H1 (cell line): ENCODE results near the gene APOL6. TPM values are rescaled to one million over a fixed set of nuclear protein-coding genes. Genes with fewer than 3 reads are reported as not detected.
A peak's percentile ranks its signal among the peaks of the same experiment; 100 is the strongest.

Source experiments
- CTCF ChIA-PET: fragments of 300-600 bp; sonication (Branson Sonifier 250); formaldehyde crosslinking; loops from one replicate; lab custom pipeline; 2021; ENCODE audit not compliant: partially characterized antibody; lab: Charles Lee
- POLR2A ChIA-PET: fragments of 300-600 bp; sonication (Branson Sonifier 250); formaldehyde crosslinking; loops from one replicate; lab custom pipeline; 2021; ENCODE audit warnings: inconsistent platforms; ENCODE audit not compliant: partially characterized antibody; lab: Charles Lee
- DNase-seq, 2 experiments: peaks; one replicate each; pipeline versions ENCODE4 v3.0.0 to v3.0.0-alpha.2; 2010 to 2022; ENCODE audit warnings: low spot score in 2 of 2, low read depth in 1 of 2, mixed read lengths in 1 of 2
- FAIRE-seq: peaks from 2 replicates; lab custom pipeline; 2011; peaks lifted over from hg19 to GRCh38; lab: Jason Lieb, UNC
- H2AFZ ChIP-seq: 2 replicates; pipeline ENCODE4 v1.8.1; 2012; ENCODE audit warnings: low read length, inconsistent platforms
- H2AK5ac ChIP-seq: 2 replicates; pipeline ENCODE4 v1.6.1; 2013; ENCODE audit warnings: low read depth, low read length
- H2BK120ac ChIP-seq: replicated peaks from 2 replicates; pipeline ENCODE3; 2013; ENCODE audit warnings: low read depth, low read length, inconsistent platforms
- H2BK12ac ChIP-seq: 2 replicates; pipeline ENCODE4 v1.6.1; 2013; ENCODE audit warnings: low read depth, low read length
- H2BK15ac ChIP-seq: 2 replicates; pipeline ENCODE4 v1.6.1; 2013; ENCODE audit warnings: low read length
- H2BK20ac ChIP-seq: 2 replicates; pipeline ENCODE4 v1.6.1; 2013; ENCODE audit warnings: low read length
- H2BK5ac ChIP-seq: 2 replicates; pipeline ENCODE4 v1.6.1; 2013; ENCODE audit warnings: low read depth, low read length
- H3K14ac ChIP-seq: 2 replicates; pipeline ENCODE4 v1.6.1; 2013; ENCODE audit warnings: inconsistent platforms; ENCODE audit not compliant: insufficient read length
- H3K18ac ChIP-seq: 2 replicates; pipeline ENCODE4 v1.6.1; 2013; ENCODE audit warnings: low read length; ENCODE audit errors: extremely low read depth
- H3K23ac ChIP-seq: 2 replicates; pipeline ENCODE4 v1.6.1; 2013; ENCODE audit warnings: inconsistent platforms; ENCODE audit not compliant: insufficient read length
- H3K23me2 ChIP-seq: 2 replicates; pipeline ENCODE4 v1.6.1; 2013; ENCODE audit warnings: low read depth, low read length
- H3K27ac ChIP-seq: 2 replicates; pipeline ENCODE4 v1.6.1; 2011; ENCODE audit warnings: low read depth, low read length, inconsistent platforms
- H3K27me3 ChIP-seq, 4 experiments: replicated peaks in 1 of 4; 1 replicate in 1 of 4; 2 replicates in 3 of 4; pipeline versions ENCODE4 v1.6.1 to v1.8.1; 2011 to 2013; ENCODE audit warnings: low read length in 3 of 4, mild to moderate bottlenecking in 3 of 4, inconsistent platforms in 2 of 4, mixed read lengths in 2 of 4, moderate library complexity in 1 of 4; ENCODE audit not compliant: control insufficient read depth in 3 of 4, insufficient read depth in 3 of 4; ENCODE audit errors: extremely low read depth in 1 of 4
- H3K36me3 ChIP-seq, 4 experiments: 2 replicates each; pipeline versions ENCODE4 v1.6.1 to v1.8.1; 2011 to 2013; ENCODE audit warnings: mild to moderate bottlenecking in 4 of 4, low read length in 3 of 4, moderate library complexity in 2 of 4, control low read depth in 1 of 4, inconsistent platforms in 1 of 4; ENCODE audit not compliant: insufficient read depth in 4 of 4, control insufficient read depth in 2 of 4
- H3K4ac ChIP-seq: replicated peaks from 2 replicates; pipeline ENCODE3; 2013; ENCODE audit warnings: low read length, low read depth, mixed read lengths, inconsistent platforms; ENCODE audit not compliant: insufficient read length
- H3K4me1 ChIP-seq, 4 experiments: replicated peaks in 1 of 4; 1 replicate in 1 of 4; 2 replicates in 3 of 4; pipeline versions ENCODE4 v1.6.1 to v1.8.1; 2011 to 2013; ENCODE audit warnings: low read length in 3 of 4, inconsistent platforms in 2 of 4, mixed read lengths in 1 of 4; ENCODE audit not compliant: insufficient read depth in 4 of 4, control insufficient read depth in 3 of 4
- H3K4me2 ChIP-seq, 2 experiments: 2 replicates each; pipeline versions ENCODE4 v1.6.1 to v1.8.1; 2011 to 2013; ENCODE audit warnings: low read depth in 2 of 2, low read length in 2 of 2, control low read depth in 1 of 2, inconsistent platforms in 1 of 2, mild to moderate bottlenecking in 1 of 2; ENCODE audit not compliant: insufficient read depth in 1 of 2
- H3K4me3 ChIP-seq, 4 experiments: fragments of 200-600, 300-600 bp in 1 of 4; sonication (generic), shearing (Covaris generic), sonication (Bioruptor Twin) in 1 of 4; 2 replicates each; pipeline versions ENCODE4 v1.5.1 to v1.8.1; 2011 to 2016; ENCODE audit warnings: low read length in 4 of 4, low read depth in 3 of 4, control low read depth in 2 of 4, inconsistent platforms in 2 of 4, mild to moderate bottlenecking in 2 of 4, mixed read lengths in 1 of 4, moderate library complexity in 1 of 4; ENCODE audit not compliant: insufficient read depth in 2 of 4; ENCODE audit errors: extremely low read depth in 1 of 4
- H3K56ac ChIP-seq: replicated peaks from 2 replicates; pipeline ENCODE3; 2013; ENCODE audit warnings: low read depth, mild to moderate bottlenecking, mixed read lengths, low read length, inconsistent platforms; ENCODE audit not compliant: insufficient read length
- H3K79me1 ChIP-seq: 2 replicates; pipeline ENCODE4 v1.6.1; 2013; ENCODE audit warnings: low read depth, low read length, control low read depth
- H3K79me2 ChIP-seq, 2 experiments: 2 replicates each; pipeline versions ENCODE4 v1.6.1 to v1.8.1; 2012 to 2013; ENCODE audit warnings: low read length in 2 of 2, mild to moderate bottlenecking in 2 of 2, inconsistent platforms in 1 of 2; ENCODE audit not compliant: insufficient read depth in 2 of 2, control insufficient read depth in 1 of 2
- H3K9ac ChIP-seq, 4 experiments: replicated peaks in 1 of 4; 1 replicate in 1 of 4; 2 replicates in 3 of 4; pipeline versions ENCODE4 v1.6.1 to v1.8.1; 2011 to 2013; ENCODE audit warnings: low read depth in 3 of 4, low read length in 3 of 4, control low read depth in 2 of 4, mild to moderate bottlenecking in 2 of 4, moderate library complexity in 2 of 4, inconsistent platforms in 1 of 4; ENCODE audit errors: extremely low read depth in 1 of 4
- H3K9me3 ChIP-seq, 2 experiments: 2 replicates each; pipeline versions ENCODE4 v1.6.1 to v1.8.1; 2012 to 2013; ENCODE audit warnings: mild to moderate bottlenecking in 2 of 2, moderate library complexity in 2 of 2, control low read depth in 1 of 2, inconsistent platforms in 1 of 2, low read depth in 1 of 2, low read length in 1 of 2, mixed read lengths in 1 of 2; ENCODE audit not compliant: insufficient read depth in 2 of 2
- H4K20me1 ChIP-seq, 2 experiments: replicated peaks in 1 of 2; 2 replicates each; pipeline versions ENCODE3 to v1.8.1; 2011 to 2013; ENCODE audit warnings: inconsistent platforms in 2 of 2, low read length in 2 of 2, mild to moderate bottlenecking in 1 of 2; ENCODE audit not compliant: insufficient read depth in 2 of 2, control insufficient read depth in 1 of 2
- H4K5ac ChIP-seq: 2 replicates; pipeline ENCODE4 v1.6.1; 2013; ENCODE audit warnings: low read length, low read depth, mixed read lengths, inconsistent platforms; ENCODE audit not compliant: insufficient read length
- H4K8ac ChIP-seq: 2 replicates; pipeline ENCODE4 v1.8.0; 2013; ENCODE audit warnings: mild to moderate bottlenecking, moderate library complexity, low read length, inconsistent platforms; ENCODE audit not compliant: insufficient read depth; ENCODE audit errors: extremely low read depth
- H4K91ac ChIP-seq: replicated peaks from 2 replicates; pipeline ENCODE3; 2013; ENCODE audit warnings: low read length, mixed read lengths, inconsistent platforms; ENCODE audit not compliant: insufficient read length
- GABPA ChIP-seq: IDR thresholded peaks from 2 replicates; pipeline ENCODE4 v1.6.1; 2011; ENCODE audit warnings: mild to moderate bottlenecking, low read length, moderate library complexity, borderline replicate concordance; ENCODE audit not compliant: insufficient read depth
- ZNF274 ChIP-seq: IDR thresholded peaks from 2 replicates; pipeline ENCODE4 v1.7.0; 2012; ENCODE audit warnings: low read length, borderline replicate concordance; ENCODE audit errors: extremely low read depth
- WGBS, 2 experiments: shearing (Covaris generic) in 1 of 2; methylation state at CpG; one replicate each; pipeline versions ENCODE4 v1.1.6 to v1.1.7; 2013 to 2015; ENCODE audit warnings: low lambda C conversion rate in 2 of 2, mixed read lengths in 2 of 2, inconsistent platforms in 1 of 2, low coverage in 1 of 2, missing lambda C conversion rate in 1 of 2; ENCODE audit not compliant: insufficient replicate concordance in 2 of 2, insufficient coverage in 1 of 2, insufficient read length in 1 of 2; ENCODE audit errors: extremely low coverage in 1 of 2, missing lambda C conversion rate in 1 of 2; 5-methylcytosine and 5-hydroxymethylcytosine counted together
- polyA plus RNA-seq, 7 experiments: library from polyadenylated mRNA; depleted of rRNA in 3 of 7; stranded (reverse) in 5 of 7; unstranded in 2 of 7; fragments of >200 nt in 5 of 7; fragments of 200-250 nt in 2 of 7; gene quantifications; 1 replicate in 5 of 7; 2 replicates in 1 of 7; 4 replicates in 1 of 7; pipeline versions ENCODE4 v1.2.1 to v1.2.3, GENCODE V29; 2011 to 2013; ENCODE audit warnings: missing spikeins in 2 of 7, mixed read lengths in 2 of 7
- total RNA-seq: library from RNA; stranded (reverse); fragmentation: NEBNext Ultra II Directional; extraction: Animal tissue kit (Norgen Biotek cat#: 25700); gene quantifications from 2 replicates; pipeline ENCODE4 v1.2.1, GENCODE V29; 2021

The APOL6 gene
- total and polyA plus RNA-seq, 2 of the 8 experiments (the other 6 are each of a cell fraction or from before 2014, with no cell fraction given), result 0.06 to 0.13 TPM

GRCh38 chr22:35633520-35633919, 14.7 kb upstream of the APOL6 start:
- Histone ChIP-seq H2BK5ac (peak overlapping the region; percentile 93), H3K36me3 (no peaks in the 10 kb centered on the region; a peak in 1 of 8 replicates), H3K27me3 (peaks cover 0 to 2% (median 0%) of the 10 kb centered on the region in 4 experiments; a peak in 1 of 7 replicates), H2BK120ac (no peak overlapping the region), H3K9ac (peak overlapping the region in 1 of 4 experiments; percentile 37; a peak in 2 of 7 replicates), H2BK15ac (peak overlapping the region; percentile 99; the same call in 1 of the 2 replicates), H4K20me1 (peaks cover 0 to 3% of the 10 kb centered on the region in 2 experiments), H3K4me1 (peaks cover 0 to 15% (median 6%) of the 10 kb centered on the region in 4 experiments; a peak in 5 of 7 replicates), H3K23me2 (peaks cover 4% of the 10 kb centered on the region), H3K56ac (peak overlapping the region; percentile 90), H3K4me3 (no peak overlapping the region), H3K9me3 (no peaks in the 10 kb centered on the region), H3K27ac (no peak overlapping the region), H3K18ac (peak overlapping the region; percentile 75; the same call in 1 of the 2 replicates), H4K8ac (no peak overlapping the region; the same call in 1 of the 2 replicates), H3K14ac (no peak overlapping the region), H2AFZ (no peak overlapping the region), H3K79me1 (no peaks in the 10 kb centered on the region), H4K91ac (peak overlapping the region; percentile 92), H3K23ac (peak overlapping the region; percentile 20), H3K4me2 (no peak overlapping the region), H2AK5ac (peak overlapping the region; percentile 100), H4K5ac (no peak overlapping the region), H2BK20ac (peak overlapping the region; percentile 83; the same call in 1 of the 2 replicates), H3K4ac (peak overlapping the region; percentile 79), H3K79me2 (no peaks in the 10 kb centered on the region), H2BK12ac (peak overlapping the region; percentile 100)
- DNase-seq (no peak), FAIRE-seq (no peak)
- no peak for TF ChIP-seq GABPA
- no peak for TF ChIP-seq ZNF274
- ChIA-PET POLR2A (no interaction called here), CTCF (interaction anchor here (1.0 to 4.1 kb wide), 5 partner anchors 32 to 207 kb away, joined by 3 to 30 read pairs (median 5); no protein-coding TSS in a partner anchor)
- 87% methylated on average over 16 of the region's 18 CpGs; no CpG with 5 or more reads in 1 of the 2 experiments for WGBS, 2 experiments
